ENCODE data around the gene RBM34. TPM values are rescaled to one million over a fixed set of nuclear protein-coding genes. Genes with fewer than 3 reads are reported as not detected.
"Not testable (repeated sequence)": the region's sequence is repeated elsewhere in the genome, so short reads cannot be mapped to it uniquely, and the experiment has no call there.

Gene RBM34
- total and polyA plus RNA-seq, 9 donors = 24.5 to 62.1 (median 56.1) TPM

DNA sequence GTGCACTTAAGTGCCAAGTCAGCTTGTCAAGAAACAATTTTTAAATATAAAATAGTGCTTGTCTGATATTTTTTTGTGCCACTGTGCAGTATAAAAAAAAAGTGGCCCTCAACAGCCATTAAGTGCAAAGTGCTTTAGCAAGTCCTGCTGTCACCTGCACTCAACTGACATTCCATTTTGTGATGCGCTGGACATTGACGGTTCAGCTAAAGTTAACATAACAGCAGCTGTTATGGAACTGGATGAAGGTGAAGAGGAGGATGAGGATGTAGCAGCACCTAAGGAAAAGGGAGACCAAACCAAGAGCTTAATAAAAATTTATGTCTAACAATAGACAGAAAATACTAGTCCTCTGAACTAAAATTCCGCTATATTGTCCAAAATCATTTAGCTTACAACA, 7.3 kb upstream of the RBM34 start:
- Histone ChIP-seq H3K9me3 (no peaks in the 10 kb centered on the region), H3K27me3 (no peaks in the 10 kb centered on the region), H3K4me3 (no peak overlapping the region), H3K4me1 (ENCODE audit: insufficient read depth) (no peaks in the 10 kb centered on the region), H3K36me3 (no peaks in the 10 kb centered on the region), H3K27ac (no peak overlapping the region)
- intact Hi-C loops (cut with DNase I) = no loop called here
- DNase-seq = no peak
- TF ChIP-seq EP300 (IDR thresholded peaks at IDR 0.05) (no peak), POLR2A (IDR thresholded peaks at IDR 0.05) (no peak)
- TF ChIP-seq, protein P1, sequence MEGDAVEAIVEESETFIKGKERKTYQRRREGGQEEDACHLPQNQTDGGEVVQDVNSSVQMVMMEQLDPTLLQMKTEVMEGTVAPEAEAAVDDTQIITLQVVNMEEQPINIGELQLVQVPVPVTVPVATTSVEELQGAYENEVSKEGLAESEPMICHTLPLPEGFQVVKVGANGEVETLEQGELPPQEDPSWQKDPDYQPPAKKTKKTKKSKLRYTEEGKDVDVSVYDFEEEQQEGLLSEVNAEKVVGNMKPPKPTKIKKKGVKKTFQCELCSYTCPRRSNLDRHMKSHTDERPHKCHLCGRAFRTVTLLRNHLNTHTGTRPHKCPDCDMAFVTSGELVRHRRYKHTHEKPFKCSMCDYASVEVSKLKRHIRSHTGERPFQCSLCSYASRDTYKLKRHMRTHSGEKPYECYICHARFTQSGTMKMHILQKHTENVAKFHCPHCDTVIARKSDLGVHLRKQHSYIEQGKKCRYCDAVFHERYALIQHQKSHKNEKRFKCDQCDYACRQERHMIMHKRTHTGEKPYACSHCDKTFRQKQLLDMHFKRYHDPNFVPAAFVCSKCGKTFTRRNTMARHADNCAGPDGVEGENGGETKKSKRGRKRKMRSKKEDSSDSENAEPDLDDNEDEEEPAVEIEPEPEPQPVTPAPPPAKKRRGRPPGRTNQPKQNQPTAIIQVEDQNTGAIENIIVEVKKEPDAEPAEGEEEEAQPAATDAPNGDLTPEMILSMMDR (IDR thresholded peaks at IDR 0.05) = no peak
- WGBS, 3 donors = 95 to 99% (median 96%) methylated on average over 3 of the region's 3 CpGs

DNA sequence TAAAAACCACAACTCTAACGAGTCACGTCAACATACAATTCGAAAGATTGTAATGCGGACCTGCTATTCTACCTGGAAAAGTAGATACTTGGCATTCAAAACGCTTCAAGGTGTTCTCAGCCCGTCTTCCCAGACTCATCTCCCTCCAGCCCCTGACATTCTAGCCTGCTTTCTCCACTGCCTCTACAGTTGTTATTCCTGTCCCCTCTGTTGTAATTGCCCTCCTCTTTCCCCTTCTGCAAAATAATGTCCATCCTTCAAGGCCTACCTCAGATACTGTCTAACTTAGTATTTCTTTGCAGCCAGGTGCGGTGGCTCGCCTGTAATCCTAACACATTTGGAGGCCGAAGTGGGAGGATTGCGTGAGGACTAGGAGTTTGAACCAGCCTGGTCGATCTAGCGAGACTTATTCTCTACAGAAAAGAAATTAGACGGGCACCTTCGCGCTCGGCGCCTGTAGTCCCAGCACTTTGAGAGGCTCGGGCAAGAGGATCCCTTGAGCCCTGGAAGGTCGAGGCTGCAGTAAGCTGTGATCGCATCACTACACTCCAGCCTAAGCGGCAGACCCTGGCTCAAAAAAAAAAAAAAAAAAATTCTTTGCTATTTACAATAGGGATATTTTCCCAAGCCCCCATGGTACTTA, 756 bp upstream of the RBM34 start:
- Histone ChIP-seq H3K4me3 (peak overlapping the region; percentile 77), H3K27ac (peak overlapping the region; percentile 59 to 72), H3K27me3 (no peaks in the 10 kb centered on the region), H3K4me1 (ENCODE audit: insufficient read depth) (peaks cover 5% of the 10 kb centered on the region), H3K9me3 (no peaks in the 10 kb centered on the region), H3K36me3 (no peaks in the 10 kb centered on the region)
- no peak for DNase-seq
- TF ChIP-seq POLR2A (IDR thresholded peaks at IDR 0.05) = no peak
- TF ChIP-seq, protein P1 (IDR thresholded peaks at IDR 0.05) = no peak
- TF ChIP-seq EP300 (IDR thresholded peaks at IDR 0.05) = no peak
- WGBS, 3 donors = 54 to 59% (median 56%) methylated on average over 21 of the region's 21 CpGs
- intact Hi-C loops (cut with DNase I) = no loop called here

GRCh38 chr1:235160383-235160956, 580 bp downstream of the RBM34 start:
- DNase-seq = no peak
- Histone ChIP-seq H3K4me1 (ENCODE audit: insufficient read depth) (peaks cover 5% of the 10 kb centered on the region), H3K27ac (peak overlapping the region; percentile 59 to 72), H3K4me3 (peak overlapping the region; percentile 77), H3K27me3 (no peaks in the 10 kb centered on the region), H3K9me3 (no peaks in the 10 kb centered on the region), H3K36me3 (no peaks in the 10 kb centered on the region)
- intact Hi-C loops (cut with DNase I) = no loop called here
- no peak for TF ChIP-seq EP300 (IDR thresholded peaks at IDR 0.05)
- no peak for TF ChIP-seq POLR2A (IDR thresholded peaks at IDR 0.05)
- TF ChIP-seq, protein P1 (IDR thresholded peaks at IDR 0.05) = no peak
- 3 to 4% (median 3%) methylated on average over 14 of the region's 14 CpGs for WGBS, 3 donors

GRCh38 chr1:235159930-235160329, 1.1 kb downstream of the RBM34 start:
- H3K4me1 ChIP-seq (ENCODE audit: insufficient read depth); H3K36me3 ChIP-seq; DNase-seq; H3K9me3 ChIP-seq; intact Hi-C loops (cut with DNase I); H3K27me3 ChIP-seq; H3K27ac ChIP-seq: not testable (repeated sequence)
- WGBS, 3 donors = 79 to 81% (median 80%) methylated on average over 9 of the region's 9 CpGs
- H3K4me3 ChIP-seq = peak overlapping the region; percentile 77

DNA sequence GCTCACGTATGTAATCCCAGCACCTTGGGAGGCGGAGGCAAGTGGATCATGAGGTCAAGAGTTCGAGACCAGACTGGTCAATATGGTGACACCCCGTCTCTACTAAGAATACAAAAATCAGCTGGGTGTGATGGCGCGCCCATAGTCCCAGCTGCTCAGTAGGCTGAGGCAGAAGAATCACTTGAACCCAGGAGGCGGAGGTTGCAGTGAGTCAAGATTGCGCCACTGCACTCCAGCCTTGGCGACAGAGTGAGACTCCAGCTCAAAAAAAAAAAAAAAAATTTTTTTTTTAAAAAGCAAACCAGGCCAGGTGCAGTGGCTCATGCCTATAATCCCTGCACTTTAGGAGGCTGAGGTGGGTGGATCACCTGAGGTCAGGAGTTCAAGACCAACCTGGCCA, 1.8 kb downstream of the RBM34 start:
- WGBS, 3 donors = 89 to 96% (median 93%) methylated on average over 9 of the region's 9 CpGs
- H3K4me1 ChIP-seq (ENCODE audit: insufficient read depth); H3K27me3 ChIP-seq; intact Hi-C loops (cut with DNase I); DNase-seq; H3K9me3 ChIP-seq; H3K27ac ChIP-seq; H3K4me3 ChIP-seq; H3K36me3 ChIP-seq: not testable (repeated sequence)
